B cell (primary cell): ENCODE measurements around the gene EXOC7.

Experiments
- EZH2 ChIP-seq: IDR thresholded peaks from 2 replicates; pipeline ENCODE4 v1.6.1; 2012; ENCODE audit warnings: borderline replicate concordance, low read depth, mild to moderate bottlenecking, moderate library complexity, low read length; ENCODE audit not compliant: insufficient read depth, poor library complexity, severe bottlenecking
- TF ChIP-seq, protein P1 (sequence below): fragments of 200-600 bp; IDR thresholded peaks from one replicate; pipeline ENCODE4 v1.8.0; 2022; ENCODE audit warnings: antibody characterized with exemption, mild to moderate bottlenecking

DNA sequence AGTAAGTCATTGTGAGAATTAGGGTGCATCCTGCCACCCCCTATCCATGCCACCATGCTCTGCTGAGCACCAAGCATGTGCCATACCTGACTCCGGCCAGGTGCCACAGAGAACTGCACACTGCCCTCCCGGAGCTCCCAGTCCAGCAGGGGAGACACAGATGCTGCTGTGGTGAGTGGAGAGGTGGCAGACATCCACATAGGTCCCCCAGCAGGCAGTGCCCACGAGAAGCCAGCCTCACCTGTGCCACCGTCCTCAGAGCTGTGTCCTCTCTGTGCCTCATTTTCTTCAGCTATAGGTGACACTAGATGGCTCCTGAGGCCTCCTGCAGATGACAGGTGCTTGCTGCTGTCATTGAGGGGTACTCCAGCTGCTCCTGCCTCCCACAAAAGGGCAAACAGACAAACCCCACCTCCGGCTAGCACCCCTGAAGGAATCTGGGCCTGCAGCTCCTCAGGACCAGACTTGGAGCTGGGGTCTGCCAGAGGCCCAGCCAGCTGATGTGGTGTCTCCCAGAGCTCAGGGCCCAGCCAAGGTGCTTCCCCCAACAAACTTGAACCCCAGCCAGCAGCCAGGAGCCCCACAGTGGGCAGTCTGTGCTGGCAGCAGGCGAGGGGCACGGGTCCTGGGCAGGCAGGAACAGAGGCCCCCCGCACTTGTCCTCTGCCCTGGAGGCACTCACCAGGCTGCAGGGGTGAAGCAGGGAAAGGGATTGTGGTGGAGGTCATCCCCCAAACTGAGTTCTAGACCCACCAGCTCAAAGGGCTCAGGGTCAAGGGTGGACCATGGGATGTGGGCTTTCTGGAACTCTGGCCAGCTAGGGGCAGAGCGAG lies 20.4 kb upstream of the EXOC7 start:
- TF ChIP-seq, protein P1, sequence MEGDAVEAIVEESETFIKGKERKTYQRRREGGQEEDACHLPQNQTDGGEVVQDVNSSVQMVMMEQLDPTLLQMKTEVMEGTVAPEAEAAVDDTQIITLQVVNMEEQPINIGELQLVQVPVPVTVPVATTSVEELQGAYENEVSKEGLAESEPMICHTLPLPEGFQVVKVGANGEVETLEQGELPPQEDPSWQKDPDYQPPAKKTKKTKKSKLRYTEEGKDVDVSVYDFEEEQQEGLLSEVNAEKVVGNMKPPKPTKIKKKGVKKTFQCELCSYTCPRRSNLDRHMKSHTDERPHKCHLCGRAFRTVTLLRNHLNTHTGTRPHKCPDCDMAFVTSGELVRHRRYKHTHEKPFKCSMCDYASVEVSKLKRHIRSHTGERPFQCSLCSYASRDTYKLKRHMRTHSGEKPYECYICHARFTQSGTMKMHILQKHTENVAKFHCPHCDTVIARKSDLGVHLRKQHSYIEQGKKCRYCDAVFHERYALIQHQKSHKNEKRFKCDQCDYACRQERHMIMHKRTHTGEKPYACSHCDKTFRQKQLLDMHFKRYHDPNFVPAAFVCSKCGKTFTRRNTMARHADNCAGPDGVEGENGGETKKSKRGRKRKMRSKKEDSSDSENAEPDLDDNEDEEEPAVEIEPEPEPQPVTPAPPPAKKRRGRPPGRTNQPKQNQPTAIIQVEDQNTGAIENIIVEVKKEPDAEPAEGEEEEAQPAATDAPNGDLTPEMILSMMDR: no peak
- TF ChIP-seq EZH2: no peak
